Measurements from ENCODE around the gene MAPK8. TPM values are rescaled to one million over a fixed set of nuclear protein-coding genes. Genes with fewer than 3 reads are reported as not detected.
"Not testable (repeated sequence)": the region's sequence is repeated elsewhere in the genome, so short reads cannot be mapped to it uniquely, and the experiment has no call there.

MAPK8 gene
- total RNA-seq, 4 donors from 2014 or later: 13.6 to 182 (median 41.7) TPM

GRCh38 chr10:48343921-48344598, 37.6 kb downstream of the MAPK8 start:
- no peak overlapping the region for H3K27ac ChIP-seq
- no peak overlapping the region for H3K4me3 ChIP-seq
- H3K9me3 ChIP-seq: no peaks in the 10 kb centered on the region
- intact Hi-C loops (cut with DNase I; ENCODE audit: low total_unique reads): no loop called here
- no peaks in the 10 kb centered on the region for H3K36me3 ChIP-seq
- DNase-seq: no peak
- no peaks in the 10 kb centered on the region for H3K27me3 ChIP-seq
- H3K4me1 ChIP-seq: no peaks in the 10 kb centered on the region
- no peak for TF ChIP-seq POLR2A (IDR thresholded peaks at IDR 0.05)
- TF ChIP-seq CTCF (IDR thresholded peaks at IDR 0.05): no peak

- DNase-seq; H3K27me3 ChIP-seq; H3K27ac ChIP-seq; H3K4me3 ChIP-seq; intact Hi-C loops (cut with DNase I; ENCODE audit: low total_unique reads); H3K36me3 ChIP-seq; H3K4me1 ChIP-seq; H3K9me3 ChIP-seq: not testable (repeated sequence)
Measured at GRCh38 chr10:48346248-48346647, 39.8 kb downstream of the MAPK8 start.

- intact Hi-C loops (cut with DNase I; ENCODE audit: low total_unique reads); H3K27ac ChIP-seq; H3K9me3 ChIP-seq; DNase-seq; H3K4me3 ChIP-seq; H3K27me3 ChIP-seq; H3K36me3 ChIP-seq; H3K4me1 ChIP-seq: not testable (repeated sequence)
Measured at GRCh38 chr10:48347539-48347938, 41.1 kb downstream of the MAPK8 start.

GRCh38 chr10:48347943-48348342, 41.5 kb downstream of the MAPK8 start:
- H3K27me3 ChIP-seq; H3K4me3 ChIP-seq; intact Hi-C loops (cut with DNase I; ENCODE audit: low total_unique reads); H3K9me3 ChIP-seq; H3K27ac ChIP-seq; H3K4me1 ChIP-seq; H3K36me3 ChIP-seq; DNase-seq: not testable (repeated sequence)

- H3K9me3 ChIP-seq: no peaks in the 10 kb centered on the region
- DNase-seq: no peak
- intact Hi-C loops (cut with DNase I; ENCODE audit: low total_unique reads): no loop called here
- no peak overlapping the region for H3K27ac ChIP-seq
- no peaks in the 10 kb centered on the region for H3K27me3 ChIP-seq
- H3K4me1 ChIP-seq: no peaks in the 10 kb centered on the region
- TF ChIP-seq CTCF (IDR thresholded peaks at IDR 0.05) (no peak), POLR2A (IDR thresholded peaks at IDR 0.05) (no peak)
- no peaks in the 10 kb centered on the region for H3K36me3 ChIP-seq
- no peak overlapping the region for H3K4me3 ChIP-seq
Measured at GRCh38 chr10:48353246-48353645, 46.8 kb downstream of the MAPK8 start.

GRCh38 chr10:48357631-48358030, 51.2 kb downstream of the MAPK8 start:
- H3K27ac ChIP-seq: no peak overlapping the region
- H3K4me1 ChIP-seq: no peaks in the 10 kb centered on the region
- intact Hi-C loops (cut with DNase I; ENCODE audit: low total_unique reads): no loop called here
- H3K27me3 ChIP-seq: no peaks in the 10 kb centered on the region
- TF ChIP-seq CTCF (IDR thresholded peaks at IDR 0.05): no peak
- no peak for TF ChIP-seq POLR2A (IDR thresholded peaks at IDR 0.05)
- H3K9me3 ChIP-seq: no peaks in the 10 kb centered on the region
- no peak for DNase-seq
- H3K4me3 ChIP-seq: no peak overlapping the region
- no peaks in the 10 kb centered on the region for H3K36me3 ChIP-seq

GRCh38 chr10:48358162-48358561, 51.7 kb downstream of the MAPK8 start:
- Histone ChIP-seq H3K4me3 (no peak overlapping the region), H3K36me3 (no peaks in the 10 kb centered on the region), H3K4me1 (no peaks in the 10 kb centered on the region), H3K9me3 (no peaks in the 10 kb centered on the region), H3K27me3 (no peaks in the 10 kb centered on the region), H3K27ac (no peak overlapping the region)
- intact Hi-C loops (cut with DNase I; ENCODE audit: low total_unique reads): no loop called here
- TF ChIP-seq POLR2A (IDR thresholded peaks at IDR 0.05): no peak
- no peak for TF ChIP-seq CTCF (IDR thresholded peaks at IDR 0.05)
- DNase-seq: no peak
